Body of pancreas (tissue), 4 donors: Measurements from ENCODE around the gene DNAI2. TPM values are rescaled to one million over a fixed set of nuclear protein-coding genes. Genes with fewer than 3 reads are reported as not detected.

Experiments
- ATAC-seq: fragments of 150-250 bp; one replicate; pipeline ENCODE4 v1.9.1; 2016
- DNase-seq, 4 donors: peaks; one replicate each; pipeline ENCODE4 v3.0.0-alpha.2; 2019
- H3K27ac ChIP-seq, 4 donors: fragments of 200-600 bp; sonication (generic); 1 replicate in 3 of 4; 2 replicates in 1 of 4; pipeline versions ENCODE4 v1.5.1 to v1.6.1; 2016 to 2019; ENCODE audit warnings: mild to moderate bottlenecking in 1 of 4, mixed read lengths in 1 of 4, moderate library complexity in 1 of 4
- H3K27me3 ChIP-seq, 2 donors: fragments of 200-600 bp; sonication (generic); one replicate each; pipeline ENCODE4 v1.6.0; 2016; ENCODE audit warnings: mild to moderate bottlenecking in 1 of 2
- H3K36me3 ChIP-seq, 2 donors: fragments of 200-600 bp; sonication (generic); replicated peaks in 1 of 2; 2 replicates each; pipeline ENCODE4 v1.5.1; 2016; ENCODE audit warnings: low read depth in 2 of 2; ENCODE audit not compliant: insufficient read depth in 1 of 2
- H3K4me1 ChIP-seq: fragments of 200-600 bp; sonication (generic); one replicate; pipeline ENCODE4 v1.6.0; 2016
- H3K4me3 ChIP-seq, 2 donors: fragments of 200-600 bp; sonication (generic); 1 replicate in 1 of 2; 2 replicates in 1 of 2; pipeline ENCODE4 v1.5.1; 2016 to 2019
- H3K9me3 ChIP-seq, 3 donors: fragments of 200-600 bp; sonication (generic); 1 replicate in 2 of 3; 2 replicates in 1 of 3; pipeline ENCODE4 v1.5.1; 2016
- CTCF ChIP-seq, 7 experiments: fragments of 450-650 bp in 4 of 7; fragments of 200-600 bp in 3 of 7; sonication (generic) in 3 of 7; IDR thresholded peaks; one replicate each; pipeline ENCODE4 v1.5.1; 2016 to 2019; ENCODE audit warnings: antibody characterized with exemption in 7 of 7
- POLR2A ChIP-seq, 3 donors: fragments of 450-650 bp; IDR thresholded peaks; one replicate each; pipeline ENCODE4 v1.6.1; 2016; ENCODE audit warnings: antibody characterized with exemption in 3 of 3, mild to moderate bottlenecking in 2 of 3
- WGBS, 2 donors: methylation state at CpG; one replicate each; pipeline ENCODE4 v1.1.5; 2017; 5-methylcytosine and 5-hydroxymethylcytosine counted together
- intact Hi-C: fragments of 100-400 bp; cut with DNase I; formaldehyde crosslinking; loops from one replicate; pipeline ENCODE4 v1.15.1; 2023
- total RNA-seq, 2 donors: library from RNA; depleted of rRNA; stranded (reverse); fragments of >200 nt; gene quantifications; one replicate each; pipeline ENCODE4 v1.1.0, GENCODE V29; 2016

DNAI2 gene
- total RNA-seq, 2 donors from 2014 or later: not detected

- ATAC-seq (no peak), DNase-seq (no peak)
- Histone ChIP-seq H3K27me3 (no peaks in the 10 kb centered on the region), H3K9me3 (no peaks in the 10 kb centered on the region), H3K4me1 (no peaks in the 10 kb centered on the region), H3K4me3 (no peak overlapping the region), H3K27ac (no peak overlapping the region), H3K36me3 (no peaks in the 10 kb centered on the region)
- WGBS, 2 donors: 57 to 66% methylated on average over 15 of the region's 15 CpGs
- intact Hi-C loops: no loop called here
- TF ChIP-seq CTCF (IDR thresholded peaks at IDR 0.05) (no peak), POLR2A (IDR thresholded peaks at IDR 0.05) (no peak)
These were observed 34.1 kb downstream of the DNAI2 start for GRCh38 chr17:74307984-74308773.

- intact Hi-C loops: no loop called here
- H3K4me1 ChIP-seq: no peaks in the 10 kb centered on the region
- H3K9me3 ChIP-seq: no peaks in the 10 kb centered on the region
- no peak overlapping the region for H3K27ac ChIP-seq
- WGBS, 2 donors: 31 to 52% methylated on average over 7 to 12 of the region's 12 CpGs
- ATAC-seq (no peak), DNase-seq (no peak)
- no peaks in the 10 kb centered on the region for H3K36me3 ChIP-seq
- H3K4me3 ChIP-seq: no peak overlapping the region
- no peaks in the 10 kb centered on the region for H3K27me3 ChIP-seq
- TF ChIP-seq CTCF (IDR thresholded peaks at IDR 0.05) (no peak), POLR2A (IDR thresholded peaks at IDR 0.05) (no peak)
These were observed 35.9 kb downstream of the DNAI2 start for GRCh38 chr17:74309902-74310301.

- Histone ChIP-seq H3K27me3 (no peaks in the 10 kb centered on the region), H3K9me3 (no peaks in the 10 kb centered on the region), H3K4me1 (no peaks in the 10 kb centered on the region), H3K27ac (no peak overlapping the region), H3K36me3 (no peaks in the 10 kb centered on the region), H3K4me3 (no peak overlapping the region)
- intact Hi-C loops: no loop called here
- TF ChIP-seq CTCF (IDR thresholded peaks at IDR 0.05) (no peak), POLR2A (IDR thresholded peaks at IDR 0.05) (no peak)
- ATAC-seq (no peak), DNase-seq (no peak)
- WGBS, 2 donors: 65 to 76% methylated on average over 7 to 15 of the region's 15 CpGs
These were observed 40.8 kb downstream of the DNAI2 start for GRCh38 chr17:74314877-74315276.

GRCh38 chr17:74316220-74316619 lies 42.2 kb downstream of the DNAI2 start:
- H3K4me1 ChIP-seq: no peaks in the 10 kb centered on the region
- intact Hi-C loops: no loop called here
- WGBS, 2 donors: 28 to 43% methylated on average over 3 to 10 of the region's 10 CpGs

More at GRCh38 chr17:74316220-74316619, 42.2 kb downstream of the DNAI2 start:
- Histone ChIP-seq H3K27me3 (no peaks in the 10 kb centered on the region), H3K36me3 (no peaks in the 10 kb centered on the region), H3K9me3 (no peaks in the 10 kb centered on the region), H3K27ac (no peak overlapping the region), H3K4me3 (no peak overlapping the region)
- TF ChIP-seq CTCF (IDR thresholded peaks at IDR 0.05): no peak
- TF ChIP-seq POLR2A (IDR thresholded peaks at IDR 0.05): no peak
- DNase-seq (no peak), ATAC-seq (no peak)
